Upper lobe of left lung (tissue), 6 donors: ENCODE data around the gene HS6ST1. TPM values are rescaled to one million over a fixed set of nuclear protein-coding genes. Genes with fewer than 3 reads are reported as not detected.
A peak's percentile ranks its signal among the peaks of the same experiment; 100 is the strongest.

Experiments
- ATAC-seq, 2 donors: fragments of 200-7000 bp; cut with Tn5 transposase; one replicate each; pipeline ENCODE4 v1.9.1; 2022; ENCODE audit warnings: mild to moderate bottlenecking in 2 of 2, moderate library complexity in 2 of 2; ENCODE audit not compliant: low FRiP score in 2 of 2
- DNase-seq, 2 donors: peaks; one replicate each; pipeline ENCODE4 v3.0.0-alpha.2; 2019 to 2020
- H3K27ac ChIP-seq, 4 donors: fragments of 200-600 bp; sonication (generic); one replicate each; pipeline ENCODE4 v1.5.1; 2016 to 2019
- H3K27me3 ChIP-seq, 4 donors: fragments of 200-600 bp; sonication (generic); one replicate each; pipeline ENCODE4 v1.5.1; 2017 to 2019
- H3K36me3 ChIP-seq, 4 donors: fragments of 200-600 bp; sonication (generic); one replicate each; pipeline ENCODE4 v1.5.1; 2016 to 2019
- H3K4me1 ChIP-seq, 4 donors: fragments of 200-600 bp; sonication (generic); one replicate each; pipeline ENCODE4 v1.5.1; 2018 to 2019
- H3K4me3 ChIP-seq, 4 donors: fragments of 200-600 bp; sonication (generic); one replicate each; pipeline ENCODE4 v1.5.1; 2017 to 2019; ENCODE audit warnings: mild to moderate bottlenecking in 2 of 4, moderate library complexity in 1 of 4
- H3K9me3 ChIP-seq, 4 donors: fragments of 200-600 bp; sonication (generic); one replicate each; pipeline ENCODE4 v1.5.1; 2018 to 2019
- EP300 ChIP-seq, 4 donors: sonication (generic); formaldehyde crosslinking; IDR thresholded peaks; one replicate each; pipeline ENCODE4 v1.5.1; 2017; ENCODE audit warnings: antibody characterized with exemption in 4 of 4, control low read depth in 2 of 4
- POLR2A ChIP-seq, 4 donors: fragments of 450-650 bp; IDR thresholded peaks; one replicate each; pipeline ENCODE4 v1.5.1; 2016 to 2017; ENCODE audit warnings: antibody characterized with exemption in 4 of 4, mild to moderate bottlenecking in 2 of 4
- POLR2AphosphoS5 ChIP-seq, 2 donors: sonication (generic); formaldehyde crosslinking; IDR thresholded peaks; one replicate each; pipeline ENCODE4 v1.5.1; 2017; ENCODE audit warnings: antibody characterized with exemption in 2 of 2
- WGBS, 2 donors: methylation state at CpG; one replicate each; pipeline ENCODE4 v1.1.5; 2017 to 2018; 5-methylcytosine and 5-hydroxymethylcytosine counted together
- total RNA-seq, 6 donors: library from RNA; depleted of rRNA in 4 of 6; stranded (reverse); fragments of >200 nt in 4 of 6; gene quantifications; one replicate each; pipeline versions ENCODE4 v1.1.0 to v1.2.1, GENCODE V29; 2016 to 2021
- TF ChIP-seq, protein P1 (sequence below), 6 experiments: fragments of 450-650 bp in 4 of 6; fragments of 200-600 bp in 2 of 6; sonication (generic) in 2 of 6; IDR thresholded peaks; one replicate each; pipeline ENCODE4 v1.5.1; 2016 to 2019; ENCODE audit warnings: antibody characterized with exemption in 6 of 6
- donor health status: DM: no; HTN: no; CAD: no; lungs with moderate emphysema.
- donor health status: DM: no; HTN: yes; CAD: no; lungs with severe emphysema.

The HS6ST1 gene
- total RNA-seq, 6 donors from 2014 or later: 24.0 to 96.8 (median 37.0) TPM

GRCh38 chr2:128322715-128323554 is 4.3 kb upstream of the HS6ST1 start:
- ATAC-seq (no peak), DNase-seq (peak; percentile 21 to 88)
- H3K9me3 ChIP-seq: no peaks in the 10 kb centered on the region
- H3K36me3 ChIP-seq: no peaks in the 10 kb centered on the region
- peak overlapping the region; percentile 75 to 92 (median 82) for H3K27ac ChIP-seq
- peaks cover 13 to 25% (median 18%) of the 10 kb centered on the region in 4 donors for H3K4me1 ChIP-seq
- 90% methylated on average over 19 of the region's 29 CpGs; no CpG with 5 or more reads in 1 of the 2 donors for WGBS, 2 donors
- peak overlapping the region in 3 of 4 donors; percentile 60 to 72 (median 62) for H3K4me3 ChIP-seq
- TF ChIP-seq EP300 (IDR thresholded peaks at IDR 0.05) (no peak), POLR2A (IDR thresholded peaks at IDR 0.05) (no peak), POLR2AphosphoS5 (IDR thresholded peaks at IDR 0.05) (no peak)
- TF ChIP-seq, protein P1, sequence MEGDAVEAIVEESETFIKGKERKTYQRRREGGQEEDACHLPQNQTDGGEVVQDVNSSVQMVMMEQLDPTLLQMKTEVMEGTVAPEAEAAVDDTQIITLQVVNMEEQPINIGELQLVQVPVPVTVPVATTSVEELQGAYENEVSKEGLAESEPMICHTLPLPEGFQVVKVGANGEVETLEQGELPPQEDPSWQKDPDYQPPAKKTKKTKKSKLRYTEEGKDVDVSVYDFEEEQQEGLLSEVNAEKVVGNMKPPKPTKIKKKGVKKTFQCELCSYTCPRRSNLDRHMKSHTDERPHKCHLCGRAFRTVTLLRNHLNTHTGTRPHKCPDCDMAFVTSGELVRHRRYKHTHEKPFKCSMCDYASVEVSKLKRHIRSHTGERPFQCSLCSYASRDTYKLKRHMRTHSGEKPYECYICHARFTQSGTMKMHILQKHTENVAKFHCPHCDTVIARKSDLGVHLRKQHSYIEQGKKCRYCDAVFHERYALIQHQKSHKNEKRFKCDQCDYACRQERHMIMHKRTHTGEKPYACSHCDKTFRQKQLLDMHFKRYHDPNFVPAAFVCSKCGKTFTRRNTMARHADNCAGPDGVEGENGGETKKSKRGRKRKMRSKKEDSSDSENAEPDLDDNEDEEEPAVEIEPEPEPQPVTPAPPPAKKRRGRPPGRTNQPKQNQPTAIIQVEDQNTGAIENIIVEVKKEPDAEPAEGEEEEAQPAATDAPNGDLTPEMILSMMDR (IDR thresholded peaks at IDR 0.05): no peak
- H3K27me3 ChIP-seq: no peaks in the 10 kb centered on the region

DNA sequence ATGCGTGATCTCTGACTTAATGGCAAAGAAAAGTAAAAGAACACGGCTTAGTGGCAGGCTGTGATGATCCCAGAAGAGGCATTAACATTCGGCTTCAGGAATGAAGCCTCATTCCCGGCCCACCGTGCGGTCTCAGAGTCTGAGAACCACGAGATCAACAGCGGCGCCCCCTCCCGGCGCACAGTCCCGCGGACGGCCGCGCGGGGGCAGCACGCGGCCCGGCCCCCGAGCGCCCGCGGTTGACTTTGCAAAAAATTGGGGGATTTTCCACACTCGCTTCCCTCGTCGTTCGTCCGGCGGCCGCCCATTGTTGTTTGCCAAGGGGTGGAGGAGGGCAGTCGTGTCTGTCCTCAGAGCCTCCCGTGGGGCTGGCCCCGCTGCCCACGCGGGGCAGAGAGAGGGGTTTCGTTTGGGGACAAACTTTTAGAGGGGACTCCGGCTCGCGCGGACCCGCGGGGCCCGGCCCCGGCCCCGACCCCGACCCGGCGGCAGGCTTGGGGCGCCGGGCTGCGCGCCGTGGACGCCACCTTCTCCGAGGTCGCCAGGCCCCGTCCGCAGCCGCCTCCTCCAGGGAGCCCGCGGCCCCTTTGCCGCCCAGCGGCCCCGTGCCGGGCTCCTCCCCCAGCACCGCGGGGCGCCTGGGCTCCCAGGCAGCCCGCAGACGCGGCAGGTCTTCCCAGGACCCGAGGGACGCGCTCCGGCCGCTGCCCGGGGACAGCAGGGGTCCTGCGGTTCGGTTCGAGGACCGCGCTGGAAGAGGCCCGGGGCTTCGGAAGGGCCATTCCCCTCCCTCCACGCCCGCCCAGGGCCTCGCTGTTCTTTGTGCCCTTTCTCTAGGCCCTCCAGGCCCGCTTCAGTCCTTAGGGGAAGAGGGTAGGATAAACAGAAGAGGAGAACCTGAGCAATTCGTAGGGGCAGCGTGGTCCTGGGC is 3.4 kb upstream of the HS6ST1 start:
- 4 to 8% methylated on average over 41 to 47 of the region's 91 CpGs for WGBS, 2 donors
- DNase-seq: peak; percentile 89 to 97
- TF ChIP-seq POLR2A (IDR thresholded peaks at IDR 0.05) (peak in 3 of 4 donors; percentile 42 to 47 (median 46)), EP300 (IDR thresholded peaks at IDR 0.05) (no peak), POLR2AphosphoS5 (IDR thresholded peaks at IDR 0.05) (peak in 1 of 2 donors; percentile 53)
- TF ChIP-seq, protein P1 (IDR thresholded peaks at IDR 0.05): peak; percentile 93 to 99 (median 96)
- Histone ChIP-seq H3K4me1 (peaks cover 17 to 33% (median 24%) of the 10 kb centered on the region in 4 donors), H3K27ac (peak overlapping the region; percentile 75 to 92 (median 82)), H3K4me3 (peak overlapping the region in 3 of 4 donors; percentile 60 to 72 (median 62)), H3K27me3 (no peaks in the 10 kb centered on the region), H3K36me3 (no peaks in the 10 kb centered on the region), H3K9me3 (no peaks in the 10 kb centered on the region)
- ATAC-seq: peak; percentile 85 to 89

- Histone ChIP-seq H3K4me1 (peaks cover 21 to 42% (median 33%) of the 10 kb centered on the region in 4 donors), H3K36me3 (no peaks in the 10 kb centered on the region), H3K4me3 (peak overlapping the region in 3 of 4 donors; percentile 60 to 72 (median 62)), H3K9me3 (no peaks in the 10 kb centered on the region), H3K27me3 (no peaks in the 10 kb centered on the region), H3K27ac (peak overlapping the region in 1 of 4 donors; percentile 86)
- no peak for TF ChIP-seq POLR2A (IDR thresholded peaks at IDR 0.05)
- TF ChIP-seq POLR2AphosphoS5 (IDR thresholded peaks at IDR 0.05): no peak
- no peak for TF ChIP-seq EP300 (IDR thresholded peaks at IDR 0.05)
- TF ChIP-seq, protein P1 (IDR thresholded peaks at IDR 0.05): no peak
- 78 to 87% methylated on average over 11 to 23 of the region's 23 CpGs for WGBS, 2 donors
- peak; percentile 21 to 50 for DNase-seq
- no peak for ATAC-seq
Measured at GRCh38 chr2:128320906-128321771, 2.5 kb upstream of the HS6ST1 start.
